ENCODE measurements around the gene PSMA2. TPM values are rescaled to one million over a fixed set of nuclear protein-coding genes. Genes with fewer than 3 reads are reported as not detected.

The PSMA2 gene
- total RNA-seq, 1 experiment from 2014 or later: 172 TPM

DNA sequence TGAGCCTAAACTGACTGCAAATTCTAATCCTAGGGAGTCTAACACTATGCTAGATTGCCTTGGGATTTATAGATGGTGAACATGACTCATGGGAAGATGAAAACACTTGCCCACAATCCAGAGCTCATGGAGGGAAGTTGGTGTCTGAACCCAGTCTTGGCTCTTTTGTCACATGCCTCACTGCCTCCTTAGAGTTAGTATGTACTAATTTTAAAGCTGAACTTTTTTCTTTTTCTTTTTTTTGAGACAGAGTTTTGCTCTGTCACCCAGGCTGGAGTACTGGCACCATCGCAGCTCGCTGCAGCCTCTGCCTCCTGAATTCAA is 14.6 kb upstream of the PSMA2 start:
- DNase-seq (ENCODE audit: low read depth): no peak
- in situ Hi-C loops (cut with HindIII; ENCODE audit: low pct_unique_long_range_greater_than_20kb, low sequenced_read_pairs): no loop called here

DNA sequence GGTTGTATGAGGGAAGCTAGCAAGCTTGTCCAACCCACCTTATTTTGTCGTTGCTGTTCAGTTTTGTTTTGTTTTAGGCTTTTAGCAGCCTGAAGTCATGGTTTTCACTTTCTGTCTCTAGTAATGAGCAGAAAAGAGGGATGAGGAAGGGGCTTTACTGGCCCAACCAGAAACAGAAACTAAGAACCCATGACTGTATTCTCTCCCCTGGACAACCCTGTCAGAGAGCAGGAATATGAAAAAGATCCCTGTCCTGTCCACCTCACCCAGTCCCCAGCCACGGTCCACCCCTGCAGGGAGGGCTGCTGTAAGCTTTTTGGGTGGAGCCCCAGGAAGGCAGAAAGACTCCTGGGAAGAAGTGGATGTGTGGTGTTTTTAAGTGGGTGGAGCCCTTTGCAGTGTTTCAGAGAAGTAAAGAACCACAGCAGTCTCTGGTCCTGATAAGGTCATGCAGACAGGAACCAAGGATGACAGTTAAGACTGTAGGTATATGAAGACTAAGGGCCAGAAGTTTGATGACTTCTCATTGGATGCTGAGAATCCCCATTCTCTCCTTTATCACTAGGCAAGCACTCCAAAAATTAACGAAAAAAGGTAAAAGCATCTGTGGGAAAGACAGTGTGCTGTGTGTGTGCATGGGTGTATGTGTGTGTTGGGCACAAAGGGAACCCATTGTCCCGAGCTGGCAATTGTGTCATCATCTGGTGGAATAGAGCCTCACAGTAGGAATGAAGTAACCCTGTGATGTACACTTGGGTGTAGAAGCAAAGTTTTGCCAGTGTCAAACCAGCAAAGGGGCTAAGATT is 14.1 kb upstream of the PSMA2 start:
- no peak for DNase-seq (ENCODE audit: low read depth)
- in situ Hi-C loops (cut with HindIII; ENCODE audit: low pct_unique_long_range_greater_than_20kb, low sequenced_read_pairs): no loop called here

DNA sequence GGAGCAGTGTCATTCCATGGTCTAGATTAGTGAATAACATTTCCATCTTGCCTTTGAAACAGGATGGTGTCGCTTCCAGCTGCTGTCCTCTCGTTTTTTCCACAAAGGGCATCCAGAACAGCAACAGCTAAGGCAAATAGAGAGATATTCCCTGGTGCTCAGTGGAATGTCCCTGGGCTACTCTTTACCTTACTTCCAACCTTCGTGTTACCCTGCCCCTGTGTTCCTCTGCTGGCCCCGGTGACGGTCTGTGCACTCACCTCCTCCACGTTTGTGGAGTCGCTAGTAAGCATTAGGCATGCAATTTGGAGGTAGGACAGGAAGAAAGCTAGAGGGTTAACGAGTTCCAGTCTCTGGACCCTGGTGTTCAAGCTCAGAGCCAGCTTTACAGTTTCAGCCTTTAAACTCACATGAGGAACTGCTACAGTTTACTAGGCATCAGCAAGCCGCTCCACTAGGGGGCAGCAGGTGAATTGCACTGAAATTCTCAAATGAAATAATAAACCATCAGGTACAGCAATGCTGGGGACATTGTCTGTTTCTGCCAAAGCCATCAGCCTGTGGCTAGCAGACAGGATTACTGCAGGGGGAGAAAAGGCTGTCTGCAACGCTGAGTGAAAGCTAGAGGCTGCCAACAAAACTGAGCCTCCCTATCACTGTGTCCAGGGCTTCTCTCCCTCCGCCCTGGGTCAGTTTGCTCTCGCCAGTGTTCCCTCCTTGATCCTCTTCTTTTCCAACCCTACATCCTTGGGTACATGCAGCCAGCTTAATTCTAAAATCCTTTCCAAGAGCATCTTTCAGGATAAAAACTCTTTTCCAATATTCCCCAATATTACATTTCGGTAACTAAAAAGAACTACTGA is 9.2 kb upstream of the PSMA2 start:
- peak; percentile 49 for DNase-seq (ENCODE audit: low read depth)
- in situ Hi-C loops (cut with HindIII; ENCODE audit: low pct_unique_long_range_greater_than_20kb, low sequenced_read_pairs): no loop called here

DNA sequence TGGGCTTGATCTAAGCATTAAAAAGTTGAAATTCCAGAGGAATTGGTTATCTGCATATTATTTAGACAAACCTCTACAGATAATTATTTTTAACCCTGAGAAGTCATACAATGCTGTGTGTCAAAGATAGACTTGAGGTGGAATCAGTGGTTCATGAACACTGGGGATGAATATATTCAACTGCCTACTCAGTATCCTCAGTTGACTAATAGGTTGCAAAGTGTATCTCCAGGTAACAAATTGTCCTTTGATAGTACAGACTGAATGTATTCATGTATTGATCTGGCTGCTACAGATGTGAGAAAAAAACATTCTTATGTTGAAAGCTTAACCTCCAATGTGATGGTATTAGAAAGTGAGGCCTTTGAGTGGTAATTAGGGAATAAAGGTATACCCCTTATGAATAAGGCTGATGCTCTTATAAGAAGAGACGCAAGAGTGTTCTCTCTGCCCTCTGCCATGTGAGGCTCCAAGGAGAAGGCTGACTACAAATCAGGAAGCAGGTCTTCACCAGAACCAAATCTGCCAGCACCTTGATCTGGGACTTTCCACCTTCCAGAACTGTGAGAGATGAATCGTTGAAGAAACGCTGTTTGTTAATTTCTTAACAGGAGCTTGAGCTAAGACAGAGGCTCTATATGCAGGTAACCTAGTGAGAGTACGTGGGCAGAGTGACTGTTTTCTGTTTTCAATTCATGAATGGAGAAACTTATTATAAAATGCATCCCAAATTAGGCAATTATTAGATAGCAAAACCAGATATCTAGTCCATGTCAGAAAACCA is 7.7 kb upstream of the PSMA2 start:
- in situ Hi-C loops (cut with HindIII; ENCODE audit: low pct_unique_long_range_greater_than_20kb, low sequenced_read_pairs): no loop called here

DNA sequence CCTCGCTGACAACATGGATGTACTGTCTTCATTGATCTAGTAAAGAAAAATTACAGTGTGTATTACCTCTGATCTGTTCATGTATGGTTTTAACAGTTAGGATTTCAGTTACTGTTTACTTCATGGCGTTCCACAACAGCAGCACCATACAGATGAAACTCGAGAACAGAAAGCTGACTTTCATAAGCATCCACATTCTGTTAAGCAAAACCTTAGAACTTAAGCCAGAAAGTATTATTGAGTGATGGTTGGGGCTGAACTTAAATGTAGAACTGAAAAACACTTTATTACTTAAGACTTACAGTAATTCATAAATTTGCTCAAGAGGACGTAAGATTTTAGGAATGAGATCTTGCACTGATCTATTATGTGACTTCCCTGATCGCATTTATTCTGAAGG is 3.9 kb upstream of the PSMA2 start:
- DNase-seq (ENCODE audit: low read depth): no peak
- in situ Hi-C loops (cut with HindIII; ENCODE audit: low pct_unique_long_range_greater_than_20kb, low sequenced_read_pairs): no loop called here

More for the DNA sequence above, 7.7 kb upstream of the PSMA2 start:
- DNase-seq (ENCODE audit: low read depth): no peak

DNA sequence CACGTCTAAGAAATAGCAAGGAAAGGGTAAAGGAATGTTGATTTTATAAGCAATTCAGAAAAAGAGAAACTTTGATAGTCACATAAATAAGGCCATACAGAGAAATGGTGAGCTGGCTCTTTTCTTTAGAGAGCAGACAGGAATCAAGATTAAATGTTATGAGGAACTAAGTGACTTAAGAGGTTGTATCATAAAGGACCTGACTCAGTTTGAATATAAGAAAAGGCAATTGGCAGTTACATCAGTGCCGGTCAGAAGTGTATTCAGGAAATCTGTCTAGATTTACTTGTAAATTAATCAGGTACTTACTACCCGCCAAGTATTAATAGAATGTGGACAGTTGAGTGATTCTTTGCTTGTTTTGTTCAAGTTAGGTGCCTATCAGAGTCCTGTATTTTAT is 2.3 kb upstream of the PSMA2 start:
- in situ Hi-C loops (cut with HindIII; ENCODE audit: low pct_unique_long_range_greater_than_20kb, low sequenced_read_pairs): no loop called here
- DNase-seq (ENCODE audit: low read depth): no peak

DNA sequence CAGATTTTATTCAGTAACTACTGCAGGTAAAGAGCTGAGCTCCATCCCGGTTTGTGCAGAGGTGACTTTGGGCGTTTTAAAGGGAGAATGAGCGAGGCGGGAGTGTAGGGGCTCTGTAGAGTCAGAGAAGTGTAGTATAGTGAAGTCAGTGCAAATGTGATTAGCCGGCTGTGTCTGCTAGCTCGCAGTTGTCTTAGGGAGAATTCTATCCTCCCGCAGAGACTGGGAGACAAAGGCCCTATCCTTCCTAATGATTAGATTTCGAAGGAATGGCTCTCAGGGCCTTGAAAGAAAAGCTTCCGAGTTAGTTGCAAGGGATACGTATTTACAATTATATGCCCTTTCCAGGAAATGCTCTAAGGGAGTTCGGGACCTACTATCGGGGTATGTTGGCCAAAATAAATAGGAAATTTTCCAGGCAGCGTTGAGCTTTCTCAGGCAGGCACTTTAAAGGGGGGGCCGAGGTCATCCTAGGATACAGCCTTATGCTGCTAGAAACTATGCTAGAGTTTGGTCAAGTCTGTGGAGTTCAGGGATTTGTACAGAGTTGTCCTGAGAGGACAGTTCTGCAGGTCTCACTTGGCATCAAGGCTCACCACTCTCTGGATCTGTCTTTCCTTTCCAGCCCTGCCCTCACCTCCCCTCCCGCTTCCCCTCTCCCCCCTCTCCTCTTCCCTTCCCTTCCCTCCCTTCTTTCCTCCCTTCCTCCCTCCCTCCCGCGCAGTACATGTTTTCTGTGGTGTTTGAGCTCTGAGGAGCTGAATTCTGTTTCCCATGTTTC is 1.0 kb upstream of the PSMA2 start:
- in situ Hi-C loops (cut with HindIII; ENCODE audit: low pct_unique_long_range_greater_than_20kb, low sequenced_read_pairs): no loop called here
- DNase-seq (ENCODE audit: low read depth): peak; percentile 31

DNA sequence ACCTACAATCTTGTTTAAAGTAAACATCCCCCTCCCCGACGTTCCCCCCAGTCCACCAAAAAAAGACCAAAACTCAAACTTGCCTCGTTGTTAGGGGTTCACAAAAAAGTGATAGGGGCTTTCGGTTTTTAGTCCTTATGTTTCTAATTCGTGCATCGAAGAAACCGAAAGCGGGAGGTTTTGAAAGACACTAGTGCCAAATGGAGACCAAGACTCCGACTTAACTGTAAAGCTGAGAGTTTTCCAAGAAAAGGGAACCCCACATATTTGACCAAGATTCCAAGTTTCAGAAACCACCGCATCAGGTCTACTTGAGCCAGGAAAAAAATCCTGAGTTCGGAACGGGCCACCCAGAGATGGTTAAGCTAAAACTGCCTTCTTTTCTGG is 534 bp downstream of the PSMA2 start:
- in situ Hi-C loops (cut with HindIII; ENCODE audit: low pct_unique_long_range_greater_than_20kb, low sequenced_read_pairs): no loop called here
- DNase-seq (ENCODE audit: low read depth): no peak

DNA sequence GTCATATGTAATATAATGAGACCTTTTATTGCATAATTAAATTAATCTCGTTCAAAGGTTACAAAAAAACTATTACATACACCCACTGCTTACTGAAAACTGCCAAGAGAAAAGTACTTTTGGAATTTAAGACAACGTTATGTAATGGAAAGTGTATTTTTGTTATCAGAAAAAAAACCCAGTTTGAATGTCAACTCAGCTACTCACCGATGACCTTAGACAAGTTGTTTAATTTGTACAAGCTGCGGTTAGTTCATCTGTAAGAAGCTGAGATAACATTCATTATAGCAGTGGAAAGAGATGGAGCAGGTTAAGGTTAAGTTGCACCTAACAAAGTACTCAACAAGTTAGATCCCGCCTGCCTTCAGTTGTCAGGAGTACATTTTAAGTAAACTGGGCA is 1.1 kb downstream of the PSMA2 start:
- DNase-seq (ENCODE audit: low read depth): no peak

DNA sequence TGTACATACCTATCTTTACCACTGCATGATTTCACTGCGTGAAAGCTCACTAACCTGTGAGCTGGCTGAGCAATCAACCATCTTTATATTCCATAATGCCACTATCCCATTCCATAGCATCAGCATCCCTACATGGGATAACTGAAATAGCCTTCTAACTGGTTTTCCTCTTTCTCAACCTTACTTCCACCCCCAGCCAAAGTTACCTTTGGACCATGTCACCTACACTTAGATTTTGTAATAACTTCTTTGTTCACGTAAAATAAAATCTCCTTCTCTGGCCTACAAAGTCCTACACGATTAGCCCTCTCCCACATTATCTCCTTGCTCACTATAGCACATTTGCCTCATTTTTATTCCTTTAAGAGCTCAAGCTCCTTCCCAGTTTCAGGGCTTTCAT is 2.5 kb downstream of the PSMA2 start:
- in situ Hi-C loops (cut with HindIII; ENCODE audit: low pct_unique_long_range_greater_than_20kb, low sequenced_read_pairs): no loop called here
- no peak for DNase-seq (ENCODE audit: low read depth)

More for the DNA sequence above, 1.1 kb downstream of the PSMA2 start:
- in situ Hi-C loops (cut with HindIII; ENCODE audit: low pct_unique_long_range_greater_than_20kb, low sequenced_read_pairs): no loop called here

DNA sequence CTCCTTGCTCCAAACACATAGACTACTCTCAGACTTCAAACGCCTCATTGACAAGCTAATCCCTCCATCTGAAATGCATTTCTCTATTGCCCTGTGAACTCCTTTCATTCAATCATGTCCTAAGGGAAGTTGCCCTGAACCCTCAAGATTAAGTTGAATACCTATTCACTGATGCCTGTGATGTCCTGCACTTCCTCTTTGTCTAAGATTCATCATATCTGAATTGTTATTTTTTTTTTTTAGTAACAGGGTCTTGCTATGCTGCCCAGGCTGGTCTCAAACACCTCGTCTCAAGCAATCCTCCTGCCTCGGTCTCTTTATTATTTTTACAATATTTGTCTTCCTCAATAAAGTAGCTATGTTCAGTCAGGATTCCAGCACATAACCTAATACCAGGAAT is 3.2 kb downstream of the PSMA2 start:
- in situ Hi-C loops (cut with HindIII; ENCODE audit: low pct_unique_long_range_greater_than_20kb, low sequenced_read_pairs): no loop called here
- DNase-seq (ENCODE audit: low read depth): no peak

DNA sequence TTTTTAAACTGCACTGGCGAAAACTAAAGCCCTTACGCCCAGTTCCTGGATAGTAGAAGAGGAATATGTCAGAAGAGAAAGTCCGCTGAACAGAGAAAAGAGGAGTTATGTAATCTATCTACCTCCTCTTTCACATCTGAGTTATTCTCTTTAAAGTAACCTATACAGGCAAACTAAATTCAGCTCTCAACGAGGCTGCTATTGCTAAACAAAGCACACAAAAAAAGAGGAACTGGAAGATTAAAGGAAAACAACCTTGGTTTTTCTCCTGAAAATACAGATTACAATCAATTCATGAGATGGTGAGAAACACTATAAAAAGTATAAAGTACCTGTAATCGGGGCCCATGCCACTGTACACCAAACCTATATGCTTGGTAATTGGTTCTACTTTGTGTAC is 5.8 kb downstream of the PSMA2 start:
- in situ Hi-C loops (cut with HindIII; ENCODE audit: low pct_unique_long_range_greater_than_20kb, low sequenced_read_pairs): no loop called here
- DNase-seq (ENCODE audit: low read depth): no peak

DNA sequence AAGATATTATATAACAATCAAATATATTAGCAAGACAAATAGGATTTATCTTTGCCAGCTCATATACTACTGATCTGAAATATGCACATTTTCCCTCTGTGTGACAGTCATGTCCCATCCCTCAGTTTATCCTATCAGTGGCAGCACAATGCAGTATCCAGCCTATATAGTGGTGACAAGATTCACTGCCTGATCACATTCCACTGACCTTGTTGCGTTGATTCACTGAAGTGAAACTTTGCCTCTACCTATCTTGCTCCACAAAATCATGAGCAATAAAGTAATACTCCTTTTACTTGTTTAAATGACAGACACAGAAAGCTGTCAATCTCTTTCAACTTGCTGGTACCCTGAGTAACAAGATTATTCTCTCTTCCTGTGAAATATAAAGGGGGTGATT is 6.3 kb downstream of the PSMA2 start:
- in situ Hi-C loops (cut with HindIII; ENCODE audit: low pct_unique_long_range_greater_than_20kb, low sequenced_read_pairs): no loop called here
- no peak for DNase-seq (ENCODE audit: low read depth)

DNA sequence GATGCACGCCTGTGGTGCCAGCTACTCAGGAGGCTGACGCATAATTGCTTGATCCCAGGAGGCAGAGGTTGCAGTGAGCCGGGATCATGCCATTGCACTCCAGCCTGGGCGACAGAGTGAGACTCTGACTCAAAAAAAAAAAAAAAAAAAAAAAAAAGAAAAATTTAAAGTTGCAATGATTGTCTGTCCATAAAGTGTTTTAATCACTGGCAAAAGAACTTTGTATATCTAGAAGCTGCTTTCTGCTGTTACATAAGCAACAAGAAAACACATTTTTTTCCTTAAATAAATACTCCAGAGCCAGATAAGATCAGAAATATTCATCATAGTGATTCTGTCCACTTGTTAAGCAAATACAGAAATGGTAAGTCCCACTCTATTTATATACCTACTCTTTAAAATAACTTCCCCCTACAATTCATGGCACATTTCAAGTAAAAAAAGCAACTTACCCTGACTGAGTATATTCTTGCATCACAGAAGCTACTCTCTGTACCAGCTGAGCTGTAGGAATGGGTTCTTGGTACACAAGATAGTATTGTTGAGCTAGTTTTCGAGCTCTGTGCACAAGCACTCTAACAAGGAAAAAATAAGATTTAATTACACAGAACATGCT is 7.6 kb downstream of the PSMA2 start:
- in situ Hi-C loops (cut with HindIII; ENCODE audit: low pct_unique_long_range_greater_than_20kb, low sequenced_read_pairs): no loop called here
- DNase-seq (ENCODE audit: low read depth): no peak

DNA sequence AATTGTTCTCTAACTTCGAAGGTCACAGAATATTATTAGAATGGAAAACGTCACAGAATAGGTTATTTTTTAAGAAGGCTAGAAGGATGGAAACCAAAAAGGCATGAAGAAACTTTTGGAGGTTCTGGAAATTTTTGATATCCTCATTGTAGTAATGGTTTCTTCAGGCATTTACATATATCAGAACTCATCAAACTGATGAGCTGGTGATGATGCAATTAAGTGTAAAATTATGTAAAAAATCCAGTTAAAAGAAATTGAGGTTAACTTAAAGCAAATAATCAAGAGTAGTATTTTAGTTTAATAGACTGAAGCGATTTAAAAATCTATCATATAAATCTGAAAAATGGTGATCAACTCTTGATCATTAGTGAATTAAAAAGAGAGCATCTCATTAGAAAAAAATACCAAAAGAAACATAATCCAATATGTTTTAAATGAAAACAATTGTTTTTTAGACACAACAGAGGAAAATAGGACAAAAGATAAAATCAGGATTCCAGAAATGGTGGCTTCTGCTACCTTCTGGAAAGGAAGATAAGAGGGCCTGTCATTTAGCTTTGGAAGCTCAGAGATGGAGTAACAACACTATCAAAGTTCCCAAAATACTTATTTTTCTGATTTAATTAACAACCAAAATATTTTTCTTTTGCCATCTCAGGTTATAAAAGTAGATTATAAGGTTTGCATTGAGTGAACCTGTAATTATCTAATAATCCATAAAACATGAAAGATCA is 9.8 kb downstream of the PSMA2 start:
- in situ Hi-C loops (cut with HindIII; ENCODE audit: low pct_unique_long_range_greater_than_20kb, low sequenced_read_pairs): no loop called here
- no peak for DNase-seq (ENCODE audit: low read depth)

DNA sequence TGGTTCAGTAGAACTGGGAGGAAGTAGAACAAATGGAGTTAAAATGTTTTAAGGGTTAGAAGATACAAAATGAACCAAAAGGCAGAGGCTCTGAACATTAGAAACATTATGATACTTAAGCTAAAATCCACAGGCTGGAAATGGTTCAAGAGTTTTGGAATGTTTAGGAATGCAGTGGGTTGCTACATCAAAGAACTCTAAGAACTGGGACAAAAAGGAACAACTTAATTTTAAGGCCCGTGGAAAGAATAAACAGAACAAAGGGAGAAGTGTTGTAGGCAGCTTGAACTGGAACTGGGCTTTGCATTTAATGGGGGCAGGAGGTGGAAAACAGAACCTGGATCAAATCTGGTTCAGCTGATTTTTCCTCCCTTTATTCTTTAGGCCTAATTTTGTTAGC is 16.6 kb downstream of the PSMA2 start:
- in situ Hi-C loops (cut with HindIII; ENCODE audit: low pct_unique_long_range_greater_than_20kb, low sequenced_read_pairs): no loop called here
- DNase-seq (ENCODE audit: low read depth): no peak

DNA sequence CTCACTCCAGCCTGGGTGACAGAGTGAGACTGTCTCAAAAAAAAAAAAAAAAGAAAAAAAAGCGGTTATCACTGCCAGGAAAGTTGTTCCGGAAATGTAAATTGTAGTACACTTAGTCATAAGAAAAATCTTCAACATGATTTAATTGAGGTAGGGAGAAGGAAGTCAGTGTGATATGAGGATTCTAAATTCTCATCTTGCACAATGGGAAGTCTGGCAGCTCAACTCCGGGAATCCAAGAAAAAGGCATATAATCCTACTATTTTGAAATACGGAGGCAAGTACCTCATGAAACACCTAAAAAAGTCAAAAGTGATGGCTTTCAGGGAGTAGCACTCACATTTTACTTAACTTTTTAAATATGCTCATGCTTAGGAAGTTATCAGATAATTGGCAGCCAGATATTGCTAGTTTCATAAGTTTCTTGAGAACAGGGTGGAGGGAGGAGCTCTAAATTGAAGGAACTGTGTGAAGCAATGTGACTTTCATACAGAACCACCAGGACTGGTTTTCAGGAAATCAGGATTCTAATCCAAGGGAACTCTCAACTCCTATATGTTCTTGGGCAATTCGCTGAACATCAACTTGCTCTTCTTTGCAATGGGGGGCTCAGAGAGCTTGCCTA is 17.4 kb downstream of the PSMA2 start:
- in situ Hi-C loops (cut with HindIII; ENCODE audit: low pct_unique_long_range_greater_than_20kb, low sequenced_read_pairs): no loop called here
- peak; percentile 27 for DNase-seq (ENCODE audit: low read depth)

Data from Caki2 (cell line).